Aorta (tissue), 5 donors: Measurements from ENCODE around the gene TXNDC5. TPM values are rescaled to one million over a fixed set of nuclear protein-coding genes. Genes with fewer than 3 reads are reported as not detected.

Experiments used
- ATAC-seq: fragments of 200-7000 bp; cut with Tn5 transposase; one replicate; pipeline ENCODE4 v1.9.1; 2022; ENCODE audit warnings: moderate library complexity; ENCODE audit not compliant: low FRiP score
- DNase-seq, 2 donors: peaks; one replicate each; pipeline ENCODE4 v3.0.0-alpha.2; 2020
- H3K27ac ChIP-seq, 2 donors: one replicate each; pipeline ENCODE4 v1.5.1; 2013; ENCODE audit warnings: low read length in 2 of 2, mild to moderate bottlenecking in 2 of 2, moderate library complexity in 2 of 2, control low read depth in 1 of 2, inconsistent platforms in 1 of 2, low read depth in 1 of 2
- H3K27me3 ChIP-seq, 2 donors: one replicate each; pipeline ENCODE4 v1.6.1; 2013; ENCODE audit warnings: control low read depth in 1 of 2, low read length in 1 of 2, mild to moderate bottlenecking in 1 of 2, moderate library complexity in 1 of 2; ENCODE audit not compliant: insufficient read depth in 2 of 2, control insufficient read depth in 1 of 2
- H3K36me3 ChIP-seq, 2 donors: one replicate each; pipeline ENCODE4 v1.6.1; 2013; ENCODE audit warnings: control low read depth in 1 of 2, low read length in 1 of 2, mild to moderate bottlenecking in 1 of 2; ENCODE audit not compliant: insufficient read depth in 2 of 2, control insufficient read depth in 1 of 2
- H3K4me1 ChIP-seq, 2 donors: one replicate each; pipeline ENCODE4 v1.6.1; 2013; ENCODE audit warnings: low read length in 2 of 2, control low read depth in 1 of 2, mild to moderate bottlenecking in 1 of 2, moderate library complexity in 1 of 2; ENCODE audit not compliant: insufficient read depth in 2 of 2, control insufficient read depth in 1 of 2
- H3K4me3 ChIP-seq, 2 donors: one replicate each; pipeline ENCODE4 v1.5.1; 2013; ENCODE audit warnings: low read length in 2 of 2, control low read depth in 1 of 2, mild to moderate bottlenecking in 1 of 2
- H3K9me3 ChIP-seq: one replicate; pipeline ENCODE4 v1.6.1; 2013; ENCODE audit warnings: mild to moderate bottlenecking, low read length; ENCODE audit not compliant: control insufficient read depth
- WGBS, 2 donors: extraction: QIAGEN DNeasy Blood & Tissue Kit; methylation state at CpG; one replicate each; pipeline ENCODE4 v1.1.7; 2013; 5-methylcytosine and 5-hydroxymethylcytosine counted together
- intact Hi-C, 2 donors: fragments of 100-400 bp; cut with DNase I; formaldehyde crosslinking; loops; one replicate each; pipeline versions ENCODE4 v1.14.2 to v1.15.0; 2022
- polyA plus RNA-seq, 2 donors: library from polyadenylated mRNA; stranded (reverse); fragments of 200-250 nt; gene quantifications; one replicate each; pipeline ENCODE4 v1.2.3, GENCODE V29; 2013
- total RNA-seq, 2 donors: library from RNA; stranded (reverse); fragmentation: NEBNext Ultra II Directional; extraction: Animal tissue kit (Norgen Biotek cat#: 25700); gene quantifications; one replicate each; pipeline ENCODE4 v1.2.1, GENCODE V29; 2021
- donor health status: healthy with polysubstance abuse.
- donor health status: Bipolar disorder and iron deficiency.
- donor health status: DM: no; HTN: no; CAD: no.
- donor health status: DM: no; HTN: no; CAD: no.
- donor health status: DM: yes; HTN: yes; CAD: no.

TXNDC5 gene
- total and polyA plus RNA-seq, 4 donors = 62.5 to 96.7 (median 94.3) TPM

- DNase-seq (no peak), ATAC-seq (no peak)
- intact Hi-C loops = no loop called here
- no peaks in the 10 kb centered on the region for H3K9me3 ChIP-seq
- 94 to 95% methylated on average over 21 of the region's 21 CpGs for WGBS, 2 donors
- no peak overlapping the region for H3K4me3 ChIP-seq
- H3K27me3 ChIP-seq = no peaks in the 10 kb centered on the region
- H3K4me1 ChIP-seq = no peaks in the 10 kb centered on the region
- no peak overlapping the region for H3K27ac ChIP-seq
- peaks cover 10 to 15% of the 10 kb centered on the region in 2 donors for H3K36me3 ChIP-seq
These were observed 23.2 kb downstream of the TXNDC5 start for GRCh38 chr6:7887278-7887991.

DNA sequence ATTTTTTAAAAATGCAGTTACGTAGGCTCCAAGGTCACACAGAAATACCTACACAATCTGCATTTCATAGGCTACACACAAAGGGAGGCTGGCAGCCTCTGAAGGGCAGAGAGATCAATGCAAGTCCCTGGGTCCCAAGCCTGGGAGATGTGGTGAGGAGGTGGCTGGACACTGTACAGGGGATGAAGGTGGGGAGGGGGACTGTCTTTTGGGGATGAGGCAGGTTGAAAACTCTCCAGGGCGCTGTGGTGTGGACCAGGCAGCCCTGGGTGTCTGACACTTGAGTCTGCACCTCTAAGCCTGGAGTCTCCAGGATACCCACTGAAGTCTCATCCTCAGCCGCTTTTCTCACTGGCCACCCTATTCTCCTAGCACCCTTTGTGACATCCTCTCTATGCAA lies 24.5 kb downstream of the TXNDC5 start:
- intact Hi-C loops = no loop called here
- H3K27ac ChIP-seq = no peak overlapping the region
- no peak for ATAC-seq
- no peaks in the 10 kb centered on the region for H3K9me3 ChIP-seq
- H3K4me3 ChIP-seq = no peak overlapping the region
- WGBS, 2 donors = 97 to 98% methylated on average over 3 of the region's 3 CpGs
- H3K27me3 ChIP-seq = no peaks in the 10 kb centered on the region
- H3K4me1 ChIP-seq = no peaks in the 10 kb centered on the region
- DNase-seq = no peak
- H3K36me3 ChIP-seq = peaks cover 16 to 22% of the 10 kb centered on the region in 2 donors

DNA sequence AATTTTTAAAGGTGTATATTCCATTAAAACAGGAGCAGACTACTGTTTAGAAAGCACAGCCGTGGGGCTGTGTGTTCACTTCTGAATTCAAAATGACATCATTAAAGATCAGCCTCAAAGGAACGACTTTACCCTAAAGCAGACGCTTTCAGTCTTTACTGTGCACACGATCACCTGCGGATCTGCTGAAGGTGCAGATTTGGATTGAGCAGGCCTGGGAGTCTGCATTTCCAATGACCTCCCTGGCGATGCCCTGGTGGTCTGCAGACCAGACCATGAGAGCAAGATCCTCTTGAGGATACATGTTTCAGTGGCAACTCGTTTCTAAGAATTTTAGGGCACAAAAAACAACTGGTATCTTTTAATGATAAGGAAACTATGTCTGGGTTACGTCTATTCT lies 27.2 kb downstream of the TXNDC5 start:
- H3K36me3 ChIP-seq = peaks cover 19 to 23% of the 10 kb centered on the region in 2 donors
- ATAC-seq (no peak), DNase-seq (no peak)
- H3K27ac ChIP-seq = no peak overlapping the region
- 66 to 69% methylated on average over 8 of the region's 8 CpGs for WGBS, 2 donors
- no peaks in the 10 kb centered on the region for H3K27me3 ChIP-seq
- no peaks in the 10 kb centered on the region for H3K4me1 ChIP-seq
- H3K9me3 ChIP-seq = no peaks in the 10 kb centered on the region
- intact Hi-C loops = no loop called here
- no peak overlapping the region for H3K4me3 ChIP-seq

- DNase-seq (no peak), ATAC-seq (no peak)
- WGBS, 2 donors = 91 to 93% methylated on average over 19 of the region's 19 CpGs
- Histone ChIP-seq H3K4me1 (no peaks in the 10 kb centered on the region), H3K27ac (no peak overlapping the region), H3K9me3 (no peaks in the 10 kb centered on the region), H3K4me3 (no peak overlapping the region), H3K36me3 (peaks cover 19 to 23% of the 10 kb centered on the region in 2 donors), H3K27me3 (no peaks in the 10 kb centered on the region)
- intact Hi-C loops = no loop called here
These were observed 27.9 kb downstream of the TXNDC5 start for GRCh38 chr6:7882505-7883257.

DNA sequence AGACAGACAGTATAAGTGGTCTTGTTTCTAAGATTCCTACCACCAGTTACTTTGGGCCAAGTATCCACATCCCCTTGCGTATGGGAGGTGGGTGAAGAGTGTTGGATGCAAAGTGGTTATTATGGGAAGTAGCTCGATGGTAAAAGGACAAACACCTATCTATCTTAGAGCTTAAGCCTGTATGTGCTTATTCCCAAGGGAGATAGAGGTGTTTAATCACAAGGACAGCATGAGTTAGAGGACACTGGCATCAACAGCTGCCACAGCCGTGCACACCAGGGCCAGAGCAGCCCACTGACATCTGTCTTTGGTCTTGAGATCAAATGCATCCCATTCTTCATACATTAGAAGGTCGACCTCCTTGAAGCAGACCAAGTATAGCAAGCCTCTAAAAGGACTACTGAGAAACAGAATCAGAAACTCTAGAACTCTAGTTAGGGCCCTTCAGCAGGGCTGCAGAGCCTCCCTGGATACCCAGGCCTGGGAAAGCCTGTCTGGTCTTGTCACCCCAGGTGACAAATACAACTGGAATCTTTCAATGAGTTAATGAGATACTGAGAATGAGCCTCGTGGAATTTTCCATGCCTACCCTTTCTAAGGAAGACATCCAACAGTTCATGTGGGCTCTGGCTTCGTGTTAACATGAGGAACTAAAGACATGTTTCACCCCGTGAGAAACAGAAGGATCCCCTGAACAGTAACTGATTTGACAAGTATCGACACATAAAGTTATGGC lies 28.7 kb downstream of the TXNDC5 start:
- WGBS, 2 donors = 85 to 87% methylated on average over 8 of the region's 8 CpGs
- Histone ChIP-seq H3K36me3 (peaks cover 19 to 21% of the 10 kb centered on the region in 2 donors), H3K27ac (no peak overlapping the region), H3K27me3 (no peaks in the 10 kb centered on the region), H3K4me3 (no peak overlapping the region), H3K9me3 (no peaks in the 10 kb centered on the region), H3K4me1 (no peaks in the 10 kb centered on the region)
- DNase-seq (no peak), ATAC-seq (no peak)
- intact Hi-C loops = no loop called here

DNA sequence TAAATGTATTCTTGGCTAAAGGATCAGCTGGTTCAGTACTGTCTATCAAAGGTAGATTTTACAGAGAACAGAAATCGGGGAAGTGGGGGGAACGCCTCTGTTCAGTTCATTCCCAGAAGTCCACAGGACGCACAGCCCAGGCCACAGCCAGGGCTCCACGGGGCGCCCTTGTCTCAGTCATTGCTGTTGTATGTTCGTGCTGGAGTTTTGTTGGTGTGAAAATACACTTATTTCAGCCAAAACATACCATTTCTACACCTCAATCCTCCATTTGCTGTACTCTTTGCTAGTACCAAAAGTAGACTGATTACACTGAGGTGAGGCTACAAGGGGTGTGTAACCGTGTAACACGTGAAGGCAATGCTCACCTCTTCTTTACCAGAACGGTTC lies 29.9 kb downstream of the TXNDC5 start:
- DNase-seq (no peak), ATAC-seq (no peak)
- no peaks in the 10 kb centered on the region for H3K4me1 ChIP-seq
- peaks cover 16 to 19% of the 10 kb centered on the region in 2 donors for H3K36me3 ChIP-seq
- H3K9me3 ChIP-seq = no peaks in the 10 kb centered on the region
- H3K4me3 ChIP-seq = no peak overlapping the region
- 88 to 91% methylated on average over 9 of the region's 9 CpGs for WGBS, 2 donors
- intact Hi-C loops = no loop called here
- H3K27ac ChIP-seq = no peak overlapping the region
- no peaks in the 10 kb centered on the region for H3K27me3 ChIP-seq

DNA sequence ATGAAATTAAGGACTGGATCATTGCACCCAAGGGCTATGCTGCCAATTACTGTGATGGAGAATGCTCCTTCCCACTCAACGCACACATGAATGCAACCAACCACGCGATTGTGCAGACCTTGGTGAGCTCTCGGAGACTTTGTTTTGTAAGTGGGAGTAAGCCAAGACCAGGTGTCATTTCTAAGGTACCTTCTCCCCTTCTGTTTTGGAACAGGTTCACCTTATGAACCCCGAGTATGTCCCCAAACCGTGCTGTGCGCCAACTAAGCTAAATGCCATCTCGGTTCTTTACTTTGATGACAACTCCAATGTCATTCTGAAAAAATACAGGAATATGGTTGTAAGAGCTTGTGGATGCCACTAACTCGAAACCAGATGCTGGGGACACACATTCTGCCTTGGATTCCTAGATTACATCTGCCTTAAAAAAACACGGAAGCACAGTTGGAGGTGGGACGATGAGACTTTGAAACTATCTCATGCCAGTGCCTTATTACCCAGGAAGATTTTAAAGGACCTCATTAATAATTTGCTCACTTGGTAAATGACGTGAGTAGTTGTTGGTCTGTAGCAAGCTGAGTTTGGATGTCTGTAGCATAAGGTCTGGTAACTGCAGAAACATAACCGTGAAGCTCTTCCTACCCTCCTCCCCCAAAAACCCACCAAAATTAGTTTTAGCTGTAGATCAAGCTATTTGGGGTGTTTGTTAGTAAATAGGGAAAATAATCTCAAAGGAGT lies 30.4 kb downstream of the TXNDC5 start:
- Histone ChIP-seq H3K27me3 (no peaks in the 10 kb centered on the region), H3K4me3 (no peak overlapping the region), H3K9me3 (no peaks in the 10 kb centered on the region), H3K4me1 (no peaks in the 10 kb centered on the region), H3K27ac (no peak overlapping the region), H3K36me3 (peaks cover 14 to 19% of the 10 kb centered on the region in 2 donors)
- DNase-seq = no peak
- intact Hi-C loops = no loop called here
- ATAC-seq = no peak
- 85 to 89% methylated on average over 13 of the region's 13 CpGs for whole genome bisulfite sequencing, 2 donors

GRCh38 chr6:7879579-7879978 lies 31.0 kb downstream of the TXNDC5 start:
- 89 to 92% methylated on average over 6 of the region's 6 CpGs for WGBS, 2 donors
- H3K4me1 ChIP-seq = no peaks in the 10 kb centered on the region
- peaks cover 14 to 19% of the 10 kb centered on the region in 2 donors for H3K36me3 ChIP-seq
- intact Hi-C loops = no loop called here
- no peak overlapping the region for H3K4me3 ChIP-seq
- no peak for DNase-seq
- H3K27me3 ChIP-seq = no peaks in the 10 kb centered on the region
- no peaks in the 10 kb centered on the region for H3K9me3 ChIP-seq
- H3K27ac ChIP-seq = no peak overlapping the region
- no peak for ATAC-seq
